CD4-positive, alpha-beta T cell treated with Interleukin-17A for 4 hours (primary cell): ENCODE measurements around the gene TMPRSS4.
A peak's percentile ranks its signal among the peaks of the same experiment; 100 is the strongest.

Source experiments
- DNase-seq: peaks from one replicate; pipeline ENCODE4 v3.0.0-alpha.2; 2020; ENCODE audit warnings: mixed read lengths

TMPRSS4 gene

GRCh38 chr11:118155776-118156530, 79.1 kb downstream of the TMPRSS4 start:
- DNase-seq: no peak

GRCh38 chr11:118156531-118157185, 79.8 kb downstream of the TMPRSS4 start:
- peak; percentile 12 for DNase-seq

GRCh38 chr11:118157186-118157895, 80.5 kb downstream of the TMPRSS4 start:
- no peak for DNase-seq

- DNase-seq: no peak
Measured at GRCh38 chr11:118161786-118162185, 84.9 kb downstream of the TMPRSS4 start.

GRCh38 chr11:118162846-118163245, 86.0 kb downstream of the TMPRSS4 start:
- no peak for DNase-seq

GRCh38 chr11:118163494-118163893, 86.6 kb downstream of the TMPRSS4 start:
- no peak for DNase-seq

GRCh38 chr11:118164885-118165284, 88.0 kb downstream of the TMPRSS4 start:
- no peak for DNase-seq

GRCh38 chr11:118166641-118167040, 89.8 kb downstream of the TMPRSS4 start:
- DNase-seq: no peak

- DNase-seq: no peak
Measured at GRCh38 chr11:118167253-118167652, 90.4 kb downstream of the TMPRSS4 start.

- DNase-seq: no peak
Measured at GRCh38 chr11:118167906-118168305, 91.0 kb downstream of the TMPRSS4 start.

GRCh38 chr11:118168316-118168715, 91.4 kb downstream of the TMPRSS4 start:
- no peak for DNase-seq

- no peak for DNase-seq
Measured at GRCh38 chr11:118168751-118169150, 91.9 kb downstream of the TMPRSS4 start.

- no peak for DNase-seq
Measured at GRCh38 chr11:118169300-118170140, 92.6 kb downstream of the TMPRSS4 start.

- DNase-seq: no peak
Measured at GRCh38 chr11:118170231-118170630, 93.4 kb downstream of the TMPRSS4 start.

- DNase-seq: no peak
Measured at GRCh38 chr11:118170882-118171268, 94.0 kb downstream of the TMPRSS4 start.
